GM18907 (cell line): ENCODE data around the gene KRT6C.
"Not testable (repeated sequence)": the region's sequence is repeated elsewhere in the genome, so short reads cannot be mapped to it uniquely, and the experiment has no call there.

Experiments used
- ATAC-seq: cut with Tn5 transposase; IDR thresholded peaks from one replicate; pipeline ENCODE4 v1.9.1; 2021; ENCODE audit warnings: mild to moderate bottlenecking, moderate library complexity; ENCODE audit not compliant: unreplicated experiment

KRT6C gene

DNA sequence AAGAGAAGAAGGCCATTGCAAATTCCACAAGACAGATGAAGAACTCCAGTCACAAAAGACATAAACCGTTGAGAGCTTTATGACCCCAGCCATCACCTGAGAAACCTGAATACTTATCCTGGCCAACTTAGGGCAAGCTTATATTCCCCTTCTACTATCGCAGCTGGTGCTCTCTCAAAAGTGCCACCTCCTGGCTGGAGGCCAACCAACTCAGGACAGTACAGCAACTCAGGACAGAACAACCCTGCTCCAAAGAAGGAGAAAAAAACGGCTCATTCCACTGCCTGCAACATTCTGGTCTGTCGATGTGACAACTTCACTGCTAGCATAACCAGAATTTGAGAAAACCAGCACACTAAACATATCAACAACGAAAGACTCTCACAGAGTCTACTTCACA, 11.9 kb downstream of the KRT6C start:
- no peak for ATAC-seq

DNA sequence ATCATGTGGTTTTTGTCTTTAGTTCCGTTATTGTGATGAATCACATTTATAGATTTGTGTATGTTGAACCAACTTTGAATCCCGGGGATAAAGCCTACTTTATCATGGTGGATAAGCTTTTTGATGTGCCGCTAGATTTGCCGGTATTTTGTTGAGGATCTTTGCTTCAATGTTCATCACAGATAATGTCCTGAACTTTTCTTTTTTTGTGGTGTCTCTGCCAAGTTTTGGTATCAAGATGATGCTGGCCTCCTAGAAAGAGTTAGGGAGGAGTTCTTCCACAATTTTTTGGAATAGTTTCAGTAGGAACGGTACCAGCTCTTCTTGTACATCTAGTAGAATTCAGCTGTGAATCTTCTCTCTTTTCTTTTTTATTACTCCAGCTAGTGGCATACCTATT, 14.7 kb downstream of the KRT6C start:
- ATAC-seq: no peak

DNA sequence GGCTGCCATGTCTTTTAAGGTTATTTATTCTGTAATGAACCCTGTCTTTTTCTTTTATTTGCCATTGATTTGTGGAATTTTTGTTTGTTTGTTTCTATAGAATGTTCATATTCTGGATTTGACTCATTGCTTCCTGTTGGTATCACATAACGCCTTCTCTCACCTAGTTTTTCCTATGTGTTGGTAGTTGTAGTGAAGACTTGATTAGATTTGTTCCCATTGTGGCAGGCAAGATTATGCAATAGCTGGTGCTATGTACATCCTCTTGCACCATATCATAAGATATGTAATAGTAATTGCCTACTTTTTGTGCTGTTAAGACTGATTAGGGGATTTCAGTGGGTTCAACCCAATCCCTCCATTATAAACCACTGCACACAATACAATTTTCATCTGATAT, 17.8 kb downstream of the KRT6C start:
- no peak for ATAC-seq

DNA sequence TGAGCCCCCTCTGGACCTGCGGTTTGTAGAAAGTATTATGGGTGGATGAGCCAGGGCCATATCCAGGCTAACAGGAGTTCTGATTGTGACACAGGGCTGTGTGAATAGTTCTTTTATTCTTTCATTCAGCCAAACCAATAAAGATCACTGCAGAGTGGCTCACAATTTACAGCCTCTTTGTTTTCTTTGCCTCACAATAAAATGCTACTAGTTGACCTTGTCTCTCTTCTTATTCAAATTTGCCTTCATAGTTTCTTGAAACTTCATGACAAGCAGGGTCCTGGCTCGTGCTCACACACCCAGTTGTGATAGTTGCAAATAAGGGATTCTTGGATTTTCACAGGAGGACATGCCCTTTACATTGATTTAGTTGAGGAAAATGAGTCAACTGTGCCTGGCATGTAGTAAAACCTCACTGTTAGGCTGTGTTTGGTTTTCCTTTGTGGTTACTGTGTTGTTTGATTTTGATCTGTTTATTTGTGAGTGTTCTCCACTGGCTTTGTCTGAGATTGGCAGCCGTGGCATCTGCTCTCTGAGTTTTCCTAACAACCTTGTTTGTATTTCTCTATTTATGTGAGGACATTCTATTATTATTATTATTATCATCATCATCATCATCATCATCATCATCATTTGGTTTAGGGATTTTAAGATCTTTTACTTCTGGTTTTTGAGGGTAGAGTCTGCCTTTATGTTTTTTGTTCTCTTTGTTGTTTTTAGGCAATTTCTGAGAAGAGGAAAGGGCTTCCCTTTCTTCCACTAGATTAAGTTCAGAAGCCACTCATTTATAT, 19.0 kb downstream of the KRT6C start:
- no peak for ATAC-seq

DNA sequence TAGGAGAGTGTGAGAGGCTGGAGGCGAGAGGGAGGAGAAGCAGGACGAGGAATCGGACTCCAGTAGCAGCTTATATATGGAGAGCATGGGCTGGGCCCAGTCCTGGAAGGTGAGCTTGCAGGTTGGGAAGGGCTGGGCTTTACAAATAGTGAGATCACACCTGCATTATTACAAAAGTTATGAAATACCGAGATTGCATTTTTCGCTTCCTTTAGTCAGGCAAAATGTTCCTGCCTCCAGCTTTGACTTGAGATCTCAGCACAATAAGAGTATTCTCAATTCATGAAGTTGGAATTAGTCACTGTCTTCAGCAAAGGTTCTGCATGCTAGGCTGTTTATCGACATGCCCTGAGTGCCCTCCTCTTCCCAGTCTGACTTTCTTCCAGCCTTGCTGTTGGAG, 21.5 kb downstream of the KRT6C start, which contains the start of gene KRT6B:
Gene KRT6B, minus strand, starts transcription at position 46 of the 400 bp plus-strand sequence. CDS start 68 bp downstream, outside the sequence.
- no peak for ATAC-seq

DNA sequence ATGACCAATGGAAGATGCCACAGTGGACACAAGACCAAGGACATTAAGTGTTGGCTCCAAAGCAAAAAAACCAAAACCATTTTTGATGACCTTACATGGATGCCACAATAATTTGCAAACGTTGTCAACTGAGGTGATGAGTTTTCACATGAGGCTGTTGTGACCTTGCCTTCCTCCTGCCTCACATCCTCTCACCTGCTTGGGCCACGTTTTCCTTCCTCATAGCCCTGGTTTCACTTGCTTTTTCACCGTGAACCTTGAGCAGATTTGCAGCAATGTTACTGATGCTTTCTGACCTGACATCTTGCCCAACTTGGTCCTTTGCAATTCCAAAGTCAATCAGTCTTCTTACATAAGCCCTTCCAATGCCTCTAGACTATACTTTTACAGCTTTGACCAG, 25.4 kb downstream of the KRT6C start:
- no peak for ATAC-seq

DNA sequence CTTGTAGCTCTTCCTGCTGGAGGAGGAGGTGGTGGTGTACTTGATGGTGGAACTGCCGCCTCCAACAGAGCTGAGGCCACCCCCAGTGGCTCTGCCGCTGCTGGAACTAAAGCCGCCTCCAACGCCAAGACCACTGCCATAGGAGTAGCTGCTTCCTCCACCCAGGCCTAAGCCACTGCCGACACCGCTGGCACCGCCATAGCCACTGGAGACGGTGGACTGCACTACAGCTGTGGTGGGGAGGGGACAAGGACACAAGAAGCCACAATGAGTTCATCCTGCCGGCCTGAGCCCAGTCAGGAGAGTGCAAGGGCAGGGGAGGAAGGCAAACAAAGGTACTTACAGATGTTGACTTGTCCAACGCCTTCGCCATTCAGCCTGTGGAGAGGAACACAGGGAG, 26.4 kb downstream of the KRT6C start:
- not testable (repeated sequence) for ATAC-seq

DNA sequence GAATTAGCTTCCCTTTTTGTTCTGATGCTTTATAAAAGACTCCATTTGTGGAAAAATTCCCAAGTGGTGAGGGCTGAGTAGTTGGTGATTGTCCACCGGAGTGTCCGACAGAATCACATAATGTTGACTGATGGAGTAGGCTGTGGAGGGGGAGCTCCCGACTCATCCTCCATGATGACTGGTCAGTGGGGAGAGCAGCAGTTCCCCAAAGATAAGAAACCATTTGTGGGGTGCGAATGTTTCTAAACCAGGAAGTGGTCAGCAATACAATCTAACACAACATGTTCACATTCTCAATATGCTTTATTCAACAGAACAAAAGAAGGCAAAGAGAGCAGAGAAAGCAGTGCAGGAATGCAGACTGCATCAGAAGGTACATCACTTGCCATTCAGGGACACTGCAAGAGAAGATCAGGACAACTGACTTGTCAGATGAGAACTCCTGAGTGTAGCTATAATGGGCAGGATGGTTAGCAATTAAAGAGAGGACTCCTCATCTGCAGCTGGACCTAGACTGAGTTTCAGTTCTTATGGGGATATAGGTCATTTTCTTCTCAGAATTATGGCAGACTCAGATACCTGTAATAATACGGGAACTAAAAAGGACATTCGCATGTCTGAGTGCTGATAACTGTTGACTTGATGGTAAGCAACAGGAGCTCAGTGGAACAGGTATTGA, 27.1 kb downstream of the KRT6C start:
- no peak for ATAC-seq

DNA sequence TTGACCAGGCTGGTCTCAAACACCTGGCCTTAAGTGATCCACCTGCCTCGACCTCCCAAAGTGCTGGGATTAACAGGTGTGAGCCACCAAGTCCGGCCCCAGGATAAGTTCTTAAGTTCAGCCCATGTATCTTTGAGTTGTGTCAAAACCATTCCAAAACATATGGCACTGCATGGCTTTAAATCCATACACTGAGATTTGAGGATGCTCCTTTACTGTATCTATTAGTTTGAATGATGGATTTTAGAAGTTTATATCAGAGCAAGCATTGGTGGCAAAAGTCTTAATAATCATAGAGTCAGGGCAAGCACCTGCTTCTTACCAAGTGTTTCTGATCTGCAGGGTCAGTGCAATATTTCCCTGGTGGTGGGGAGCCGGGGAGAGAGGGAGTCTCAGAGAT, 27.7 kb downstream of the KRT6C start:
- ATAC-seq: no peak

DNA sequence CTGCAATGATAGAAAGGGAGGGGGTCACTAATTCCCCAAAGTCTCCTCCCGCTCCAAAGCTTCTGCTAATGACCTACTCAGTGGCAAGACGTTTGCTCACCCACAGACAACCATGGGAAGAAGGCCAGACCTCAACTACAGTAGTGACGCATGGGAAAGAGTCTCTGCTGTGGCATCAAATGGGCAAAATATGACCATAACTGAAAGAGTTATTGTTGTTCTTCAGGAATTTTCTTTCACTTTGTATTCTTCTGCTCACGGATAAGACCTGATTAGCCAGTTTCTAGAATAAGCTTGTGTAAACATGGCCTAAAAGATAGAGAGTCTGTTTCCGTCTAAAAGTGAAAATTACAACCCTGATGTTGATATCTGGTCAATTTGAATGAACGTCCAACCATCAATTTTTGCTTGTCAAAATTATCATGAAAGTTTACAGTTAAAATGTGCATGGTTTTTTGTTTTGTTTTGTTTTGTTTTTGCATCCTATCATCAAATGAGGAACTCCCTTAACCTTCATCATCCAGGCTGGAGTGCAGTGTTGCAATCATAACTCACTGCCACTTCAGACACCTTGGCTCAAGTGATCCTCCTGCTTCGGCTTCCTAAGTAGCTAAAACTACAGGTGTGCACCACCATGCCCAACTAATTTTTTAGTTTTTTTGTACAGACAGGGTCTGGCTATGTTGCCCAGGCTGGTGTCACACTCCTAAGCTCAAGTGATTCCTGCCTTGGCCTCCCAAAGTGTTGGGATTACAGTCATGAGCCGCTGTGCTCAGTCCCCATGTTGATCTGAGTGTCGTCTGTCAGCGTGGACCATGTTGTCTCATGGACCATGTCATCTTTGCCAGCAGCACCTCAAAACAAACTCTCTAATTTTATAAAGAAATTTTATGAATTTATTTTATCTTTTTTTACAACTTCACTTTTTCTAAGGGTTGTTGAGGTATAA, 28.7 kb downstream of the KRT6C start:
- no peak for ATAC-seq

DNA sequence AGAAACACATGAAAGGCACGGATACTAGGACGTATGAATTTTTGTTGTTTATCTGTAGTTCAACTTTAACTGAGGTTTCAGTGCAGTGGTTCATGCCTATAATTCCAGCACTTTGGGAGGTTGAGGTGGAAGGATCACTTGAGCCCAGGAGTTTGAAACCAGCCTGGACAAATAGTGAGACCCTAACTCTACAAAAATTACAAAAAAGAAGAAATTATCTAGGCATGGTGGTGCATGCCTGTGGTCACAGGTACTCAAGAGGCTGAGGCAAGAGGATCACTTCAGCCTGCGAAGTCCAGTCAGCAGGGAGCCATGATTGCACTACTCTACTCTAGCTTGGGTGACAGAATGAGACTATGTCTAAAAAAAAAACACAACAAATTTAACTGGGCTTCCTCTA, 29.6 kb downstream of the KRT6C start:
- no peak for ATAC-seq

DNA sequence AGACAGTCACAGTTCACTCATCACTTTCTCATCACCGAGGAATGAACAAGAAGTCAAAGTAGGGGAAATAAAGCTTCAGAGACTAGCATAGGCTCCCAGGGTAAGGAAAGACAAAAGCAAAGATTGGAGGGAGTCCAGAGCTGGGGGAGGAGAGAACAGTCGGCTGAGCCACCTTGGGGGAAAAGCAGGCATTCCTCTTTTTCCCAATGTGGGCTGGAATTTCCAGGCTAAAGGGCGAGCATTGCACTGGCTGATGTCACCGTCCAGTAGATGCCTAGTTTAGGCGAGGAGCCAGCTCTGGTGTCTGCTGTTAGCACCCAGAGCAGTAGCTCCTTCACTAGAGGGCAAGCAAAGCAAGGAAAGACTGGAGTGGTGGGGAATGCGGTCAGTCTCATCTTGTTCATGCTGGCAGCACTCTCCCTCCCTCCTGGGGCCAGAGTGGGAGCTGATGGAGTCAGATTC, 31.0 kb downstream of the KRT6C start:
- ATAC-seq: no peak

DNA sequence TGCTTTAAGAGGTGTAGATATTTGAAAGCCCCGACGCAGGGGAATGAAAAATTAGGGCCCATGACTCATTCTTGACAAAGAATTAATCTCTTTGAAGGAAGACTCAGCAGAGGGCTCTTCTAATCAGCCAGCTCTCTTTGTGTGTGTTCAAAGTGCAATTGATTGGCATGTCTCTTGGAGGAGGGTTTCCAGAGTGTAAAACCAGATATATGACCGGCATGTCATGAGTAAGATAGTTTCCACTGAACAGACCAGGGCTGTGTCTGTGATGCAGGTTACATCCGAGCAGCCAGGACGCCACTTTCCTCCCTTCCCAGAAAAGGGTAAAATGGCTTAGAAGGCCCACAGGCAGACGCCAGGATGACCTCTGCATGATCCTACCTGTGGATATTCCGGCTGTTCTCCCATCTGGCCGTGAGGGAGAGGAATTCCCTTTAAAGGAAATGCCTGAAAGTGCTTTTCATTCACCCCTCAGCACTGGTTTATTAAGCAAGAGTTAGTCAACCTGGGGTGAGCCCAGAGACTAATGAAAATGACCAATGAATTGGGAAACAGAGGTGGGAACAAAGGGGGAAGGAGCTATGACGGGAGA, 32.2 kb downstream of the KRT6C start:
- ATAC-seq: no peak

DNA sequence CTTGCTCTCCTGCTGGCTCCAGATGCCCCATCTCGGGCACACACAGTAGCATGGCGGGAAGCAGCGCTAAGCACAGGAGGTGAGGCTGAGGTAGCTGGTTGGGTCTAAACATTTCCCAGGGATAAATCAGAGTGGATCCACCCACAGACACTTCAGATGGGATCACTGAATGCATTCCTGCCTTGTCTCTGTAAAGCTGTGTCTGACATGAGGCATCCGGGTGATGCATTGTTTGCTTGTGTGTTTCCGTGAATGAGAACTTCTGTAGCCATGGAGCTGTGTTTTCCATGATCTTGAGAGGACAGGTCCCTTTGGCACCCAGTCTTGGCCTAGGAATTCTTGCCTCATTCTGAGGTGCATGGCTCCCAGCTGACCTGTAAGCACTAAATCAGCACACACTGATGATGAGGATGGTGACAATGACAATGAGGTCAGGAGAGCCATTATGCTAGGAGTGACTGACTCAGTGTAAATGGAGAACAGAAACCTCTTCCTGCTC, 32.7 kb downstream of the KRT6C start:
- no peak for ATAC-seq

DNA sequence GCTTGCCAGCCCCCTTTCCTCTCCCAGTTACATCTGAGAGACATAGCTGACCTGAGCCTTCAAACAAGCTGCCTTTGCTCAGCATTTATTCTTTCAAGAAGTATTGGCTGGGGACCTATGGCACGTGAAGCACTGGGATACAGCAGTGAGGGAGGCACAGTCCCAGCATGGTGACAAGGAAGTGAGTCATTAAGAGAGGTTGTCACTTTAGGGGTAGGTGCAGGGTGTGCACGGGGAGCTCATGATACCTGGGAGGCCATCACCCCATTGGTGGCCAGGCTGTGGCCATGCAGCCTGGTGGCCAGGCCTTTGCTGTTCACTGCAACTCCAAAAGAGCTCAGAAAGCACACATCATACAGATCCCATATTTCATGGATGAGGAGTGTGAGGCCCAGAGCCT, 33.8 kb downstream of the KRT6C start:
- no peak for ATAC-seq

DNA sequence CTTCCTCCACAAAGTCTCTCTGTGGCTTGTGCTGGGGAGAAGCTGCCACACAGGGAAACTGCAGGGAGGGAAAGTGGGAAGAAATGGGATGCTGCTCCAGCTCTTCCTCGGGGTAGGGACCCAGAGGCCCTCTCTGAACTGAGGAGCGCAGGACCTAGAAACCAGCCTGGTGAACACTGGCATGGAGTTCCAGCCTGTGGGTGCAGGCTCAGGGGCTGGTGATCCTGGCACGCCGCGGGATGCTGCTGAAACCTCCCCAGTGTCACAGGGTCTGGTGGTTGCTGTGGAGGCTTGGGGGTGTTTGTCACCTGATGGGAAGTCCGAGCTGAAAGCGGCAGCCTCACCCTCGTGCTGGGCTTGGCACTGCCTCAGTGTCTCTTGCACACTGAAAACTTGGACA, 34.2 kb downstream of the KRT6C start:
- ATAC-seq: no peak

DNA sequence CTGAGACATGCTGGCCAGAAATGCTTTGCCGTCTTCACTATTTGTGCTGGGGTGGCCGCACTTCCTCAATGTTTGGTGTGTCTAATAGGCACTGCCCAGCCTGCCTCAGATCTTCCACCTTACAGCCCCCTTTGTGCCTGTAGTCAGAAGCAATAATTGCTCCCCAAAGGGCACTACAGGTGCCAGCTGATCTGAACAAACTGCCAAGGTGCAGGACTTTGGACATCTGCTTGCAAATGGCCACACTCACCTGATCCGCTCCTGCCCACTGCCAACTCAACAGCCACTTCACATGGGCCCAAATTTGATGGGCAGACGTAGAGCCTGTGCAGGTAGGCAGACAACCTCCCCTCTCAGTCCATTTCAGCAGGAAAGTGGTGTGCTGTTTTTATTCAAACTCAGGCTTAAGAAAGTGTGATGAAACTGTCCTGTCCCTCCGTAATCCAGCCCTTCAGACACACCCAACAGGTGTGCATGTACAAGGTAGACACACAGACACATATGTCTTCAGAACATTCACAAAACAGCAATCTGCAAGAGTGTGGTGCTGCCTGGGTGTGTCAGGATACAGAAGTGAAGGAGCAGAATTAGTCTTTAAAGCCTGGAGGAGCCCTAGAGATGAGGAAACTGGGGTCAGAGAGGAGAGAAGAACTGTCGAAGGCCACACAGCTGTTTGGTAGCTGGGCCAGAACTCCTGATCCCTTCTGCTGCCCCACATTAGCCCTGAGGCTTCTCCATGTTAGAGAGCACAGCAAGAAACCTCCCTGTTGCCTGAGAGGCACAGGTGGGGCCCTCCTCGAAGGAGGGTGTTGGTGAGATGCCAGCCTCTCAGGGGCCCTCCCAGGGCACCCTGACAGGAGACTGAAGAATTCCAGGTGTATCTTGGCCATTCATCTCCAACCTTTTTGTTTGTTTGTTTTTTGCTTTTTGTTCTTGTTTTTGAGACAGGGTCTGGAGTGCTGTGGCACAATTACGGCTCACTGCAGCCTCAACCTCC, 35.0 kb downstream of the KRT6C start:
- ATAC-seq: no peak

DNA sequence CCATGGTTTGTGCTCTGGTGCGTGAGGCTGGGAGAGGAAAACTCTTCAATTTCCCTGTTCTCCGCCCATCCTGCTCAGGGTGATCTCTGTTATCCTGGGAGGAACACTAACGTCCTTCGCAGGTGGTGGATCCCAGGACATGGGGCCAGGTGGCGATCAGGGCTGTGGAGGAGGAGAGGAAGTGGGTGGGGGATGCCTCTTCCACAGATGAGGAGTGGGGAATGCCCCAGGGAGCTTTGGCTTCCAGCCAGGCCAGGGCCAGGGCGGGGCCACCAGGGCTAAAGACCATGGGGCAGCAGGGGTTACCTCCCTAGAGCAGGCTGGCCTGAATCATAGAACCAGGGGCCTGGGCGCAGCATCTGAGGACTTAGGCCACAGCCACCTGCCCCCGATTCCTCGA, 36.1 kb downstream of the KRT6C start:
- no peak for ATAC-seq

DNA sequence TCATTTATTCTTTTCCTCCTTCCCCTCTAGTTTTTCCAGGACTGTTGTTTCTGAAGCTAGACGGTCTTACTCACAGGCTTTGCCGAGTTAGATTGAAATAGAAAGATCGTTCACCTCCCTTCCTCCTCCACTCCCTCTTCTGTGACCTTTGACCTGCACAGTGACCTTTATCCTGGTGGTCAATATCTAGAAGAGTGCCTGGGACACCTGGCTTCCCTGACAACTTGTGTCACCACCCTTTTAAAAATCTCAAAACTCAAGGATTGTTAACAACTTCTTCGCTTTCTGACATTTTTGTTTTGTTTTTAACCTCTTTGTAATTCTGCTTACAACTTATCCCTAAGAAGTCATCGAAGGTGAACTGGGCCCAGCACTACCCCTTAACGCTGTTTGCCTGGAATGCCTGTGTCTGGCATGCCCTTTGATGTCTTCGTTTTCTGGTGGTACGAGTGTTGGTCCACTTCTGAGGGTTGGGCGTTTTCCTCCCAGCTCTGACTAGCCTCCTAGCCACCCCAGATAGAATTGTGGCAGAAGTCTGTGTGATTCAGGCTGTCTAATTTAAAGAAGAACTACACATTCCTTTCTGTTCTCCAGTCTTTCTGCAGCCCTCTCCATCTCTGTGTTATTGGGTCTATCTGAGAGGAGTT, 36.7 kb downstream of the KRT6C start:
- no peak for ATAC-seq
